IMR-90 (cell line): ENCODE measurements around the gene PIM3. TPM values are rescaled to one million over a fixed set of nuclear protein-coding genes. Genes with fewer than 3 reads are reported as not detected.

Experiments
- ATAC-seq: fragments of 200-7000 bp; cut with Tn5 transposase; 2 replicates; pipeline ENCODE4 v1.9.1; 2020; ENCODE audit warnings: low read depth, mild to moderate bottlenecking, moderate library complexity
- Bru-seq: library from RNA; stranded (reverse); fragments of 400-500 nt; gene quantifications from one replicate; lab custom pipeline; 2021; lab: Mats Ljungman, UMichigan
- BruChase-seq, 2 experiments: library from RNA; stranded (reverse); fragments of 400-500 nt; gene quantifications; one replicate each; lab custom pipeline; 2021; lab: Mats Ljungman, UMichigan
- BruUV-seq: library from RNA; stranded (reverse); fragments of 400-500 nt; replicated peaks from 2 replicates; lab custom pipeline; 2021; lab: Mats Ljungman, UMichigan
- CTCF ChIA-PET: fragments of 300-600 bp; formaldehyde crosslinking; extraction: SDS; loops from one replicate; lab custom pipeline; 2021; ENCODE audit warnings: antibody characterized with exemption; lab: Yijun Ruan, JAX
- POLR2A ChIA-PET: fragments of 300-600 bp; sonication (Branson Sonifier 250); formaldehyde crosslinking; loops from one replicate; lab custom pipeline; 2022; ENCODE audit warnings: antibody characterized with exemption; ENCODE audit not compliant: unreplicated experiment; lab: Charles Lee
- DNase-seq: peaks from one replicate; pipeline ENCODE4 v3.0.0; 2013
- H2AFZ ChIP-seq: replicated peaks from 2 replicates; pipeline ENCODE3; 2013; ENCODE audit warnings: low read length, mild to moderate bottlenecking; ENCODE audit not compliant: poor library complexity
- H2AK5ac ChIP-seq: 2 replicates; pipeline ENCODE4 v1.6.1; 2013; ENCODE audit warnings: low read depth, low read length, inconsistent platforms
- H2AK9ac ChIP-seq: replicated peaks from 2 replicates; pipeline ENCODE3; 2013; ENCODE audit warnings: mild to moderate bottlenecking, low read depth, low read length, moderate library complexity; ENCODE audit not compliant: poor library complexity
- H2BK120ac ChIP-seq: 2 replicates; pipeline ENCODE4 v1.6.1; 2013; ENCODE audit warnings: low read depth, low read length, inconsistent platforms
- H2BK15ac ChIP-seq: 3 replicates; pipeline ENCODE4 v1.6.1; 2013; ENCODE audit warnings: low read depth, low read length, inconsistent platforms
- H2BK20ac ChIP-seq: 2 replicates; pipeline ENCODE4 v1.6.1; 2013; ENCODE audit warnings: low read depth, mild to moderate bottlenecking, inconsistent platforms, low read length, moderate library complexity
- H2BK5ac ChIP-seq: 2 replicates; pipeline ENCODE4 v1.6.1; 2013; ENCODE audit warnings: mild to moderate bottlenecking, low read depth, low read length, inconsistent platforms; ENCODE audit not compliant: poor library complexity, severe bottlenecking
- H3K14ac ChIP-seq: replicated peaks from 2 replicates; pipeline ENCODE4 v1.6.1; 2013; ENCODE audit warnings: low read depth, low read length, inconsistent platforms
- H3K18ac ChIP-seq: 2 replicates; pipeline ENCODE4 v1.6.1; 2013; ENCODE audit warnings: low read depth, low read length, control low read depth
- H3K23ac ChIP-seq: 2 replicates; pipeline ENCODE4 v1.6.1; 2013; ENCODE audit warnings: low read depth, low read length, inconsistent platforms
- H3K27ac ChIP-seq: 2 replicates; pipeline ENCODE4 v1.5.1; 2013; ENCODE audit warnings: mild to moderate bottlenecking, control low read depth, low read length; ENCODE audit not compliant: insufficient read depth
- H3K27me3 ChIP-seq: 2 replicates; pipeline ENCODE4 v1.6.1; 2013; ENCODE audit warnings: low read length; ENCODE audit not compliant: control insufficient read depth, insufficient read depth
- H3K36me3 ChIP-seq: 2 replicates; pipeline ENCODE4 v1.6.1; 2013; ENCODE audit warnings: low read length, mixed read lengths; ENCODE audit not compliant: control insufficient read depth, insufficient read depth
- H3K4ac ChIP-seq: 2 replicates; pipeline ENCODE4 v1.6.1; 2013; ENCODE audit warnings: low read depth, low read length, inconsistent platforms
- H3K4me1 ChIP-seq: 2 replicates; pipeline ENCODE4 v1.6.1; 2013; ENCODE audit warnings: low read length, mixed read lengths; ENCODE audit not compliant: control insufficient read depth, insufficient read depth
- H3K4me2 ChIP-seq: 2 replicates; pipeline ENCODE4 v1.6.1; 2013; ENCODE audit warnings: low read depth, mild to moderate bottlenecking, control low read depth, low read length, moderate library complexity
- H3K4me3 ChIP-seq: 2 replicates; pipeline ENCODE4 v1.5.1; 2013; ENCODE audit warnings: low read depth, mild to moderate bottlenecking, control low read depth, low read length, moderate library complexity; ENCODE audit not compliant: insufficient read depth
- H3K56ac ChIP-seq: 2 replicates; pipeline ENCODE4 v1.6.1; 2013; ENCODE audit warnings: low read length, inconsistent platforms; ENCODE audit not compliant: insufficient read depth; ENCODE audit errors: extremely low read depth
- H3K79me1 ChIP-seq, 2 experiments: 2 replicates each; pipeline ENCODE4 v1.6.1; 2013; ENCODE audit warnings: low read length in 2 of 2, inconsistent platforms in 1 of 2, low read depth in 1 of 2
- H3K9ac ChIP-seq: 2 replicates; pipeline ENCODE4 v1.6.1; 2013; ENCODE audit warnings: low read depth, low read length, control low read depth
- H3K9me1 ChIP-seq: 2 replicates; pipeline ENCODE4 v1.6.1; 2013; ENCODE audit warnings: low read length, inconsistent platforms; ENCODE audit not compliant: insufficient read depth
- H3K9me3 ChIP-seq: 2 replicates; pipeline ENCODE4 v1.6.1; 2013; ENCODE audit warnings: low read length; ENCODE audit not compliant: control insufficient read depth, insufficient read depth
- H4K20me1 ChIP-seq: 2 replicates; pipeline ENCODE4 v1.6.1; 2013; ENCODE audit warnings: low read length, inconsistent platforms; ENCODE audit not compliant: insufficient read depth
- H4K5ac ChIP-seq: 2 replicates; pipeline ENCODE4 v1.6.1; 2013; ENCODE audit warnings: mild to moderate bottlenecking, low read depth, low read length, control low read depth
- H4K8ac ChIP-seq, 2 experiments: 2 replicates each; pipeline ENCODE4 v1.6.1; 2013; ENCODE audit warnings: low read depth in 2 of 2, low read length in 2 of 2, control low read depth in 1 of 2, inconsistent platforms in 1 of 2
- H4K91ac ChIP-seq: 2 replicates; pipeline ENCODE4 v1.6.1; 2013; ENCODE audit warnings: low read depth, low read length, inconsistent platforms; ENCODE audit not compliant: insufficient read depth
- BHLHE40 ChIP-seq: fragments of 150-350 bp; IDR thresholded peaks from 2 replicates; pipeline ENCODE4 v1.6.1; 2016; ENCODE audit warnings: mild to moderate bottlenecking, low read depth, low read length
- CEBPB ChIP-seq: IDR thresholded peaks from 2 replicates; pipeline ENCODE4 v1.6.1; 2012; ENCODE audit warnings: low read depth, low read length, improper control_type of control experiment
- CHD1 ChIP-seq: IDR thresholded peaks from 2 replicates; pipeline ENCODE4 v1.6.1; 2012; ENCODE audit warnings: low read depth, low read length, improper control_type of control experiment
- MAZ ChIP-seq: IDR thresholded peaks from 2 replicates; pipeline ENCODE4 v1.6.1; 2012; ENCODE audit warnings: low read depth, mild to moderate bottlenecking, low read length, improper control_type of control experiment, moderate library complexity, borderline replicate concordance
- MXI1 ChIP-seq: IDR thresholded peaks from 2 replicates; pipeline ENCODE4 v1.6.1; 2012; ENCODE audit warnings: low read depth, mild to moderate bottlenecking, low read length, moderate library complexity, borderline replicate concordance
- POLR2A ChIP-seq: IDR thresholded peaks from 2 replicates; pipeline ENCODE4 v1.6.1; 2012; ENCODE audit warnings: mild to moderate bottlenecking, low read depth, low read length
- RCOR1 ChIP-seq: IDR thresholded peaks from 2 replicates; pipeline ENCODE4 v1.6.1; 2012; ENCODE audit warnings: mild to moderate bottlenecking, low read length, improper control_type of control experiment; ENCODE audit not compliant: insufficient replicate concordance
- SMC3 ChIP-seq: fragments of 150-350 bp; IDR thresholded peaks from 2 replicates; pipeline ENCODE4 v1.6.1; 2016; ENCODE audit warnings: low read depth, mild to moderate bottlenecking, antibody characterized with exemption, low read length, moderate library complexity
- WGBS, 2 experiments: methylation state at CpG; one replicate each; pipeline versions ENCODE4 v1.1.5 to v1.1.7; 2013; ENCODE audit warnings: missing lambda C conversion rate in 2 of 2; ENCODE audit not compliant: insufficient read length in 1 of 2; ENCODE audit errors: extremely low coverage in 2 of 2; 5-methylcytosine and 5-hydroxymethylcytosine counted together
- dilution Hi-C: fragments of 300-500 bp; cut with HindIII; formaldehyde crosslinking; loops from one replicate; pipeline ENCODE4 v1.14.3; 2018; ENCODE audit warnings: low sequenced_read_pairs; ENCODE audit not compliant: unreplicated experiment
- in situ Hi-C: fragments of 300-500 bp; cut with MboI; formaldehyde crosslinking; loops from 3 replicates; pipeline ENCODE4 v1.14.3; 2019; ENCODE audit warnings: low sequenced_read_pairs, inconsistent platforms, mixed read lengths
- intact Hi-C: fragments of 100-400 bp; cut with micrococcal nuclease; formaldehyde crosslinking; loops from 2 replicates; pipeline ENCODE4 v1.10.0; 2022
- long read RNA-seq: library from polyadenylated mRNA; unstranded; transcript quantifications from one replicate; pipeline ENCODE4 v2.0.0, GENCODE V29; 2021; ENCODE audit not compliant: unreplicated experiment
- polyA plus RNA-seq, 3 experiments: library from polyadenylated mRNA; depleted of rRNA; stranded (reverse); fragments of >200 nt; gene quantifications; 2 replicates each; pipeline ENCODE4 v1.2.3, GENCODE V29; 2012; ENCODE audit warnings: low replicate concordance in 1 of 3
- total RNA-seq: library from RNA; depleted of rRNA; stranded (reverse); fragments of >200 nt; gene quantifications from 2 replicates; pipeline ENCODE4 v1.2.3, GENCODE V29; 2012; rRNA removed

PIM3 gene
- total RNA-seq = 8.6 and 10.3 TPM in 2 replicates
- 24.7 and 28.6 TPM in 2 replicates for polyA plus RNA-seq (2012; rRNA removed)
- polyA plus RNA-seq (2012; cell fraction: cytosol; rRNA removed) = 31.4 and 45.1 TPM in 2 replicates
- polyA plus RNA-seq (2012; cell fraction: nucleus; rRNA removed; ENCODE audit: low replicate concordance) = 37.2 and 85.2 TPM in 2 replicates
- percentile 54 among the genes with signal in this experiment for Bru-seq, nascent RNA
- BruChase-seq, experiment 1, labeled RNA remaining after a 6-hour chase = percentile 46 among the genes with signal in this experiment
- BruChase-seq, experiment 2, labeled RNA remaining after a 2-hour chase = percentile 55 among the genes with signal in this experiment
- long read RNA-seq, transcript PIM3-201 (6 exons, 2,369 nt) = major isoform, 79 of 106 reads
- long read RNA-seq, partial matches to known transcripts = 20 of 106 reads
- long read RNA-seq, other reads (novel, unspliced or antisense) = 7 of 106 reads

DNA sequence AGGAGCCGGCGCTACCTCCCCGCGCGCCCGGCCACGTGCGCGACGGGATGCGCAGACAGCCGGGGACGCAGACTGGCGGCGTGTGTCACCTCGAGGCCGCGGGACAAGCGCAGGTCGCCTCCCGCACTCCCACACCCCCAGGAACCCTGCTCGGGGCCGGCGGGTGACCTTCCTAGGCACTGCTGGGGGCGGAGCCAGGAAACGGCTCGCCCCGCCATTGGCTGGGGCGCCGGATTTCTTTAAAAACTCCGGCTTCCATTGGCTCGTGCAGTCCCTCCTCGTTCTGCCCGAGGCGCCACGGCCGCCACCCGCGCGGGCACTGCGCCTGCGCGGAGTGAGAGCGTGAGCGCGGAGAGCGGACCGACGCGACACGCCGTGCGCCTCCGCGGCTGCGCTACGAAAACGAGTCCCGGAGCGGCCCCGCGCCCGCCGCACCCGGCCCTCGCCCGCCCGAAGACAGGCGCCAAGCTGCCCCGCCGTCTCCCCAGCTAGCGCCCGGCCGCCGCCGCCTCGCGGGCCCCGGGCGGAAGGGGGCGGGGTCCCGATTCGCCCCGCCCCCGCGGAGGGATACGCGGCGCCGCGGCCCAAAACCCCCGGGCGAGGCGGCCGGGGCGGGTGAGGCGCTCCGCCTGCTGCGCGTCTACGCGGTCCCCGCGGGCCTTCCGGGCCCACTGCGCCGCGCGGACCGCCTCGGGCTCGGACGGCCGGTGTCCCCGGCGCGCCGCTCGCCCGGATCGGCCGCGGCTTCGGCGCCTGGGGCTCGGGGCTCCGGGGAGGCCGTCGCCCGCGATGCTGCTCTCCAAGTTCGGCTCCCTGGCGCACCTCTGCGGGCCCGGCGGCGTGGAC lies at the start of gene PIM3:
PIM3 (plus strand) TSS at position 614 of the 846 bp plus-strand sequence; CDS start at position 790, 176 bp downstream.
- Histone ChIP-seq H4K91ac (peak within 1 kb of the TSS; percentile 85), H3K9me1 (peaks cover 3% of the 10 kb centered on the region; the same call in 1 of the 2 replicates), H3K56ac (peak within 1 kb of the TSS; percentile 17; the same call in 1 of the 2 replicates), H2BK5ac (peak within 1 kb of the TSS; percentile 93), H2BK20ac (no peak within 1 kb of the TSS), H3K27ac (peak within 1 kb of the TSS; percentile 71), H3K4me2 (peak within 1 kb of the TSS; percentile 84), H3K23ac (peak within 1 kb of the TSS; percentile 89), H3K4me1 (peaks cover 21% of the 10 kb centered on the region), H3K9me3 (no peaks in the 10 kb centered on the region), H3K4ac (peak within 1 kb of the TSS; percentile 69), H3K4me3 (peak within 1 kb of the TSS; percentile 58), H4K5ac (peak within 1 kb of the TSS; percentile 35), H3K9ac (peak within 1 kb of the TSS; percentile 68), H2AFZ (peak within 1 kb of the TSS; percentile 97), H2BK15ac (peak within 1 kb of the TSS; percentile 47; the same call in 2 of the 3 replicates), H3K14ac (peak within 1 kb of the TSS; percentile 87), H3K79me1 (peaks cover 16 to 36% of the 10 kb centered on the region in 2 experiments), H4K20me1 (peaks cover 37% of the 10 kb centered on the region), H2AK9ac (peak within 1 kb of the TSS; percentile 99), H4K8ac (peak within 1 kb of the TSS; percentile 83 to 92), H3K18ac (no peak within 1 kb of the TSS), H2AK5ac (peak within 1 kb of the TSS; percentile 95), H2BK120ac (peak within 1 kb of the TSS; percentile 77), H3K27me3 (no peaks in the 10 kb centered on the region), H3K36me3 (peaks cover 30% of the 10 kb centered on the region)
- WGBS, 2 experiments = 0% methylated on average over 62 of the region's 137 CpGs; no CpG with 5 or more reads in 1 of the 2 experiments
- no TSS peak for BruUV-seq
- dilution Hi-C loops = no loop called here
- peak; percentile 95 for DNase-seq
- intact Hi-C loops = no loop called here
- POLR2A ChIA-PET = no interaction called here
- ATAC-seq = peak; percentile 87
- peak; percentile 90 for TF ChIP-seq POLR2A
- TF ChIP-seq MAZ = peak; percentile 99
- TF ChIP-seq CEBPB = no peak
- TF ChIP-seq RCOR1 = no peak
- TF ChIP-seq CHD1 = peak; percentile 63; the same call in 1 of the 2 replicates
- TF ChIP-seq MXI1 = peak; percentile 53; the same call in 1 of the 2 replicates
- no peak for TF ChIP-seq BHLHE40
- no peak for TF ChIP-seq SMC3
- in situ Hi-C loops = no loop called here
- CTCF ChIA-PET = no interaction called here
